ENCODE data around the gene AARS2. TPM values are rescaled to one million over a fixed set of nuclear protein-coding genes. Genes with fewer than 3 reads are reported as not detected.

AARS2 gene
- total and polyA plus RNA-seq, 2 of the 4 experiments (the other 2 are of a cell fraction) = 9.1 to 10.4 TPM

DNA sequence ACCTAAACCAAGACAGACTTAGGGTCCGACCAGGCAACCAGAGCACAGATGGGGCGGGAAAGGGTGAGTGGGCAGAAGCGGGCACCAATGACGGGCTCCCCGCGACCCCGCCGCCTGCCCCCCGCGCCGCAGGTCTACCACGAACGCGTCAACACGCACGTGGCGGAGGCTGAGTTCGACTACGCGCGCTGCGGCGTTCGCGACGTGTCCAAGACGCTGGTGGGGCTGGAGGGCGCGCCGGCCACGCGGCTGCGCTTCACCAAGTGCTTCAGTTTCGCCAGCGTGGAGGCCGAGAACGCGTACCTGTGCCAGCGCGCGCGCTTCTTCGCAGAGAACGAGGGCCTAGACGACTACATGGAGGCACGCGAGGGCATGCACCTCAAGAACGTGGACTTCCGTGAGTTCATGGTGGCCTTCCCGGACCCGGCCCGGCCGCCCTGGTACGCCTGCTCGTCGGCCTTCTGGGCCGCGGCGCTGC is 37.8 kb downstream of the AARS2 start:
- in situ Hi-C loops (cut with MboI; ENCODE audit: low sequenced_read_pairs) = no loop called here
- 85% methylated on average over 58 of the region's 59 CpGs; no CpG with 5 or more reads in 1 of the 2 experiments for WGBS, 2 experiments (ENCODE audit: extremely low coverage in 2 of 2, insufficient read length in 1 of 2)
- H2AFZ ChIP-seq (replicated peaks; ENCODE audit: low read length, poor library complexity) = peak overlapping the region; percentile 72

More for the DNA sequence above, 37.8 kb downstream of the AARS2 start:
- dilution Hi-C loops (cut with HindIII; ENCODE audit: low sequenced_read_pairs, unreplicated experiment) (no loop called here), intact Hi-C loops (cut with micrococcal nuclease) (no loop called here)
- Histone ChIP-seq H4K5ac (ENCODE audit: low read depth, low read length) (no peak overlapping the region), H3K9me1 (ENCODE audit: insufficient read depth, low read length) (peaks cover 4% of the 10 kb centered on the region; the same call in 1 of the 2 replicates), H2AK5ac (ENCODE audit: low read depth, low read length) (no peak overlapping the region), H2BK5ac (ENCODE audit: low read depth, low read length, poor library complexity, severe bottlenecking) (no peak overlapping the region), H4K91ac (ENCODE audit: insufficient read depth, low read depth, low read length) (no peak overlapping the region), H3K4me1 (ENCODE audit: control insufficient read depth, insufficient read depth, low read length) (no peaks in the 10 kb centered on the region), H3K9ac (ENCODE audit: low read depth, low read length) (no peak overlapping the region), H2BK15ac (ENCODE audit: low read depth, low read length) (no peak overlapping the region), H3K4me2 (ENCODE audit: low read depth, low read length) (no peak overlapping the region), H3K14ac (replicated peaks; ENCODE audit: low read depth, low read length) (no peak overlapping the region), H3K79me1 (ENCODE audit: low read depth in 1 of 2, low read length in 2 of 2) (no peaks in the 10 kb centered on the region), H3K4me3 (ENCODE audit: insufficient read depth, low read depth, low read length) (no peak overlapping the region), H3K27me3 (ENCODE audit: control insufficient read depth, insufficient read depth, low read length) (peaks cover 79% of the 10 kb centered on the region), H2AK9ac (replicated peaks; ENCODE audit: low read depth, low read length, poor library complexity) (no peak overlapping the region), H3K27ac (ENCODE audit: insufficient read depth, low read length) (no peak overlapping the region), H2BK120ac (ENCODE audit: low read depth, low read length) (no peak overlapping the region), H3K23ac (ENCODE audit: low read depth, low read length) (no peak overlapping the region), H3K18ac (ENCODE audit: low read depth, low read length) (no peak overlapping the region), H2BK20ac (ENCODE audit: low read depth, low read length) (no peak overlapping the region), H3K36me3 (ENCODE audit: control insufficient read depth, insufficient read depth, low read length) (no peaks in the 10 kb centered on the region), H3K56ac (ENCODE audit: extremely low read depth, insufficient read depth, low read length) (no peak overlapping the region), H3K4ac (ENCODE audit: low read depth, low read length) (no peak overlapping the region), H3K9me3 (ENCODE audit: control insufficient read depth, insufficient read depth, low read length) (no peaks in the 10 kb centered on the region), H4K8ac (ENCODE audit: low read depth in 2 of 2, low read length in 2 of 2) (no peak overlapping the region), H4K20me1 (ENCODE audit: insufficient read depth, low read length) (no peaks in the 10 kb centered on the region)
- TF ChIP-seq, protein P1, sequence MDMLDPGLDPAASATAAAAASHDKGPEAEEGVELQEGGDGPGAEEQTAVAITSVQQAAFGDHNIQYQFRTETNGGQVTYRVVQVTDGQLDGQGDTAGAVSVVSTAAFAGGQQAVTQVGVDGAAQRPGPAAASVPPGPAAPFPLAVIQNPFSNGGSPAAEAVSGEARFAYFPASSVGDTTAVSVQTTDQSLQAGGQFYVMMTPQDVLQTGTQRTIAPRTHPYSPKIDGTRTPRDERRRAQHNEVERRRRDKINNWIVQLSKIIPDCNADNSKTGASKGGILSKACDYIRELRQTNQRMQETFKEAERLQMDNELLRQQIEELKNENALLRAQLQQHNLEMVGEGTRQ (IDR thresholded peaks at IDR 0.05; ENCODE audit: low read depth, low read length) = no peak
- TF ChIP-seq RAD21 (IDR thresholded peaks at IDR 0.05; ENCODE audit: low read length) (no peak), RCOR1 (IDR thresholded peaks at IDR 0.05; ENCODE audit: insufficient replicate concordance, low read length) (no peak), FOS (IDR thresholded peaks at IDR 0.05; ENCODE audit: low read depth, low read length) (no peak), SMC3 (IDR thresholded peaks at IDR 0.05; ENCODE audit: low read depth, low read length) (no peak), BHLHE40 (IDR thresholded peaks at IDR 0.05; ENCODE audit: low read depth, low read length) (no peak), CEBPB (IDR thresholded peaks at IDR 0.05; ENCODE audit: low read depth, low read length) (no peak), MAFK (IDR thresholded peaks at IDR 0.05; ENCODE audit: low read depth, low read length) (no peak), NFE2L2 (IDR thresholded peaks at IDR 0.05; ENCODE audit: low read depth, low read length) (no peak), POLR2A (IDR thresholded peaks at IDR 0.05; ENCODE audit: low read depth, low read length) (no peak), RFX5 (IDR thresholded peaks at IDR 0.05; ENCODE audit: low read depth, low read length) (no peak), MAZ (IDR thresholded peaks at IDR 0.05; ENCODE audit: borderline replicate concordance, low read depth, low read length) (no peak), MXI1 (IDR thresholded peaks at IDR 0.05; ENCODE audit: borderline replicate concordance, low read depth, low read length) (no peak), CHD1 (IDR thresholded peaks at IDR 0.05; ENCODE audit: low read depth, low read length) (no peak)
- TF ChIP-seq, protein P2, sequence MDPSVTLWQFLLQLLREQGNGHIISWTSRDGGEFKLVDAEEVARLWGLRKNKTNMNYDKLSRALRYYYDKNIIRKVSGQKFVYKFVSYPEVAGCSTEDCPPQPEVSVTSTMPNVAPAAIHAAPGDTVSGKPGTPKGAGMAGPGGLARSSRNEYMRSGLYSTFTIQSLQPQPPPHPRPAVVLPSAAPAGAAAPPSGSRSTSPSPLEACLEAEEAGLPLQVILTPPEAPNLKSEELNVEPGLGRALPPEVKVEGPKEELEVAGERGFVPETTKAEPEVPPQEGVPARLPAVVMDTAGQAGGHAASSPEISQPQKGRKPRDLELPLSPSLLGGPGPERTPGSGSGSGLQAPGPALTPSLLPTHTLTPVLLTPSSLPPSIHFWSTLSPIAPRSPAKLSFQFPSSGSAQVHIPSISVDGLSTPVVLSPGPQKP (IDR thresholded peaks at IDR 0.05; ENCODE audit: borderline replicate concordance, low read depth, low read length) = no peak
- TF ChIP-seq, protein P3, sequence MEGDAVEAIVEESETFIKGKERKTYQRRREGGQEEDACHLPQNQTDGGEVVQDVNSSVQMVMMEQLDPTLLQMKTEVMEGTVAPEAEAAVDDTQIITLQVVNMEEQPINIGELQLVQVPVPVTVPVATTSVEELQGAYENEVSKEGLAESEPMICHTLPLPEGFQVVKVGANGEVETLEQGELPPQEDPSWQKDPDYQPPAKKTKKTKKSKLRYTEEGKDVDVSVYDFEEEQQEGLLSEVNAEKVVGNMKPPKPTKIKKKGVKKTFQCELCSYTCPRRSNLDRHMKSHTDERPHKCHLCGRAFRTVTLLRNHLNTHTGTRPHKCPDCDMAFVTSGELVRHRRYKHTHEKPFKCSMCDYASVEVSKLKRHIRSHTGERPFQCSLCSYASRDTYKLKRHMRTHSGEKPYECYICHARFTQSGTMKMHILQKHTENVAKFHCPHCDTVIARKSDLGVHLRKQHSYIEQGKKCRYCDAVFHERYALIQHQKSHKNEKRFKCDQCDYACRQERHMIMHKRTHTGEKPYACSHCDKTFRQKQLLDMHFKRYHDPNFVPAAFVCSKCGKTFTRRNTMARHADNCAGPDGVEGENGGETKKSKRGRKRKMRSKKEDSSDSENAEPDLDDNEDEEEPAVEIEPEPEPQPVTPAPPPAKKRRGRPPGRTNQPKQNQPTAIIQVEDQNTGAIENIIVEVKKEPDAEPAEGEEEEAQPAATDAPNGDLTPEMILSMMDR (conservative IDR thresholded peaks at IDR 0.05; ENCODE audit: low read depth, low read length) = no peak
- BruUV-seq (replicated peaks) = no TSS peak
- POLR2A ChIA-PET (ENCODE audit: unreplicated experiment) = interaction anchor here (0.7 kb wide), 1 partner anchor 85 kb away, joined by 4 read pairs; no protein-coding TSS in a partner anchor
- DNase-seq (no peak), ATAC-seq (ENCODE audit: low read depth) (no peak)
- CTCF ChIA-PET = no interaction called here

Data from IMR-90 (cell line).